Activated CD4-positive, alpha-beta T cell treated with anti-CD3 and anti-CD28 coated beads, Interleukin-2, amount 50 U/mL, for 48 hours (primary cell): ENCODE results near the gene CDH8.

Source experiments
- DNase-seq, 2 experiments: peaks; one replicate each; pipeline ENCODE4 v3.0.0-alpha.2; 2020

The CDH8 gene, protein sequence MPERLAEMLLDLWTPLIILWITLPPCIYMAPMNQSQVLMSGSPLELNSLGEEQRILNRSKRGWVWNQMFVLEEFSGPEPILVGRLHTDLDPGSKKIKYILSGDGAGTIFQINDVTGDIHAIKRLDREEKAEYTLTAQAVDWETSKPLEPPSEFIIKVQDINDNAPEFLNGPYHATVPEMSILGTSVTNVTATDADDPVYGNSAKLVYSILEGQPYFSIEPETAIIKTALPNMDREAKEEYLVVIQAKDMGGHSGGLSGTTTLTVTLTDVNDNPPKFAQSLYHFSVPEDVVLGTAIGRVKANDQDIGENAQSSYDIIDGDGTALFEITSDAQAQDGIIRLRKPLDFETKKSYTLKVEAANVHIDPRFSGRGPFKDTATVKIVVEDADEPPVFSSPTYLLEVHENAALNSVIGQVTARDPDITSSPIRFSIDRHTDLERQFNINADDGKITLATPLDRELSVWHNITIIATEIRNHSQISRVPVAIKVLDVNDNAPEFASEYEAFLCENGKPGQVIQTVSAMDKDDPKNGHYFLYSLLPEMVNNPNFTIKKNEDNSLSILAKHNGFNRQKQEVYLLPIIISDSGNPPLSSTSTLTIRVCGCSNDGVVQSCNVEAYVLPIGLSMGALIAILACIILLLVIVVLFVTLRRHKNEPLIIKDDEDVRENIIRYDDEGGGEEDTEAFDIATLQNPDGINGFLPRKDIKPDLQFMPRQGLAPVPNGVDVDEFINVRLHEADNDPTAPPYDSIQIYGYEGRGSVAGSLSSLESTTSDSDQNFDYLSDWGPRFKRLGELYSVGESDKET

DNA sequence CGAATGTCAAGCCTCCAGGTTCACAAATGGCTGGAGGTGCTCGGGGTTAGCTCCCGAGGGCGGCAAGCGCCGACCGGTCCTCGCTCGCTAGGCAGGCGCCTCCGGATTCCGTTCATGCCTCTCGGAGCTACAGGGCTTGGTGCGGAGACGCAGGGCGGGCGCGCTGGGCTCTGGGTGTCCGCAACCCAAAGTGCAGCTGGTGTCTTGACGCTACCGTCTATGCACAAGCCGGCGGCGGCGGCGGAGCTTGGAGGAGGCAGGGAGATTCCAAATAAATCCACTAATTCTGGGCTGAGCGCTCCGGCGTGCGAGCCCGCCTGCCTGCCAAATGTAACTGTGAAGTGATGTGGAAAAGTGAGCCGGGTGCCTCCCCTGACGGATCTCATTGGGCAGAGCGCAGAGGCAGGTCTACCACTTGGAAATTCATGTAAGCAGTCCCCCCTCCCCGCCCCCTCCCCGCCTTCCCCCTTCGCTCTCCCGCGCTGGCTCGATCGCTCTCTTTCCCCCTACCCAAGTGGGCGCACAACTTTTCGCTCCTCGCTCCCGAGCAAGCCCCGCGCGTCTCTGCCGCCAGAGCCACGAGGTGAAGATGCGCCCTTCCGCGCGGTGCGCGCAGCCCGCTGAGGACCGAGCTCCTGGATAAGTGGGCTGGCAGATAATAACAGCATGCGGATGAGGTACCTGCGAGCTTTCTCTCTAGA, at the start of gene CDH8:
TSS of gene CDH8 (minus strand) at position 338 of the 701 bp plus-strand sequence. CDS start 15,035 bp downstream, outside the sequence.
- no peak for DNase-seq

DNA sequence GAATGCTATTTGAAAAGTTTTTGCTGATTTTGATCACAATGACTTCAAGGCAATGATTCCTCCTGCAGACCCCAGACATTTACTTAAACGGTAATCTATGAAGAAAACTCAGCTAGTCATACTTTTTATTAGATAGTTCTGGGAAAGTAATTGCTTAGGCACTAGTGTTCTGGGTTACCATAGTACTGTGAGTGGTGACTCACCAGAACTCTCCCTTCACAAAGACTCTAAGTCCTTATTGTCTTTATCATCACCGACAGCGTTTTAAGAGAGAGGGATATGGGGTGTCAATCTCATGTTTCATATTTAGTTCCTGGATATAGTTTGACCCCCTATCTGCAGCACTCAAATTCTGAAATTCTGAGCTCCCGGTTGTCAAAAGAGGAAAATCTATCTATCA, 43.0 kb upstream of the CDH8 start:
- no peak for DNase-seq

DNA sequence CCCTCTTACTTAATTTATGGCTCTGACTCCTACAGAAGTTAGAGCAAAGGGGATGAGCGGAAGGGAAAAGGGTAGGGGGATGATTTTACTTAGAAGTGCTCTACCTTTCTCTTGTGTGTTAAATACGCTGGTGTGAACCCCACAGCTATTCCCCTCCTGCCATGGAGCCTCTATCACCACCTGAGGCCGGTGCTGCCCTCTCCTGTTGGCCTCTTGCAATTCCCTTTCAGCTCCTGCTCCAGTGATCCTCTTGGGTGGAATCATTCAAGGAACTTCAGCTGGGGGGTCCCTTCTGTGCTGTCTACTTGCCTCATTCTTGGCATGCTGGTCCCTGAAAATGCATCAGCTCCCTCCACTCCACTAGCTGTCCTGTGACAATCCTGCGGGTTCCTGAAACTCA, 41.8 kb upstream of the CDH8 start:
- no peak for DNase-seq

DNA sequence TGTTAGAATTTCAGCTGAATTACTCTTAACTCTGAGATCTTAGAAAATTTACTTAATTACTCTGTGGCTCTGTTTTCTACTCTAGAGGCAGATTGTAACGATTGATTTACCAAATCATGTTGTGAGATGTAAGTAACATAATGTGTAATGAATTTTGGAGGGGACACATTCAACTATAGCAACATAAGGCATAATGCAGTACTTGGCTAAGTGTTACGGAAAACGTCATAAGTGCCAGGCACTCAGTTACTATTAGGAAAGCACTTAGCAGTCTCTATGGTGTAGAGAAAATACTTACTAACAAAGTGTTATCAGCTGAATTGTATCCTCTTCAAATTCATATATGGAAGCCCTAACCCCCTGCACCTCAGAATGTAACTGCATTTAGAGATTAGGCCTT, 40.6 kb upstream of the CDH8 start:
- DNase-seq = no peak

DNA sequence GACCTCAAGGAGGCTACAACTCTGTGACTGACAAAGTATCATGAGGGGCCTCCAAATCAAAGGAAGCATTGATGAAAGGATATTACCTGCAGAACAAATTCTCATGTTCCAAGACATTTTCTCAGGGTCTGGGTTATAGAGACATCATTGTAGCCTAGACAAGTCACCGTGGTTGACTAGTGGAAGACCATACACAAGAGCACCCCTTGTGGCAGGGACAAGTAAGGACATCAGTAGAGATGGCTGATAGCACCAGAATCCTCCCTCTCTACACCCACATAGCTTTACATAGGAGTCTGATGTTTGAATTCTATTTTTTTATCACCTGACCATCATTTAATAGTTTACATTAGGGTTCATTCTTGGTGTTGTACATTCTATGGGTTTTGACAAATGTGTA, 32.5 kb upstream of the CDH8 start:
- no peak for DNase-seq

DNA sequence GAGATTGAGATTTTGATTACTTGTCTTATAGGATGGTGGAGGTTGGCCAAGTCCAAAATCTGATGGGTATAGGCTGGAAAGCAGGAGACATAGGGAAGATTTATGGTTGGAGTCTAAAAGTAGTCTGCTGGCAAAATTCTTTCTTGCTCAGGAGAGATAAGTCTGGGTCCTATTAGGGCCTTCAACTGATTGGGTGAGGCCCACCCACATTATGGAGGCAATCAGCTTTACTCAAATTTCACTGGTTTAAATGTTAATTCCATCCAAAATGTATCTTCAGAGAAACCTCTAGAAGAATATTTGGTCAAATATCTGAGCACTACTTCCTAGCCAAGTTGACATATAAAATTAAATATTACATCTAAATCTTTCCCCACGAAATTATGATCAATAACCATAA, 31.7 kb upstream of the CDH8 start:
- no peak for DNase-seq

DNA sequence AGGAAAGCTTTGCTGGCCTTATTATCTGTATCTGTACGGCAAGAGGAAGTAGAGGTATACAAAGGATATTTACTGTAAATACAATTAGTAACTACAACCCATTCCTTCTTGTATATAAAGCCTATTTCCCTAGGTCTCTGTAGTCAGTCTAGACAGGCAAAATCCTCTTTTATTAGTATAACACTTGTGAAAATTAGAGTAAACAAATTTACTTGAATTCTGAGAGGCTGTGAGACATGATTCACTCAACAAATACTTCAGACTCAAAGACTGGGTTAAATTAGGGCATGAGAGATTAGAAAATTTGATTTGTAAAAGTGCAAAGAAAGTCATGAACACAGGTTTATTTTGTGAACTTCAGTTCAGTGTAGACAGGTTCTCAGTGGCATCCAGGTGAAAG, 30.9 kb upstream of the CDH8 start:
- no peak for DNase-seq

DNA sequence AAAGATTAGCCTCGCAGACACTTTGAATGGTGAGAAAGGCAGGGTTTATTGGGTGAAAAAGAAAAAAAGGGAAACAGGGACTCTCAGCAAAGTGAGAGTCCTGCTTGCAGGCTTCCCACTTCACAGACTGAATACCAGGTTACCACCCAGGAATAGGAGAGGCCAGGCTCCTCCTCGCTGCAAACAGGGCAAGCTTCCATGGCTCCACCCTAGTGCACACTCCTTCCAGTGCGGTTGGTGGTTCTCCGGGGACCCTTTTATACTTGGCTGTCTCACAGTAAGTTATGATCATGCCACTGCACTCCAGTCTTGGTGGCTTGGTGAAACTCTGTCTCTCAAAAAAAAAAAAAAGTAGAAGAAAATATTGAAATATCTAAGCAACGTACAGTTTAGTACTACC, 30.5 kb upstream of the CDH8 start:
- DNase-seq = no peak

DNA sequence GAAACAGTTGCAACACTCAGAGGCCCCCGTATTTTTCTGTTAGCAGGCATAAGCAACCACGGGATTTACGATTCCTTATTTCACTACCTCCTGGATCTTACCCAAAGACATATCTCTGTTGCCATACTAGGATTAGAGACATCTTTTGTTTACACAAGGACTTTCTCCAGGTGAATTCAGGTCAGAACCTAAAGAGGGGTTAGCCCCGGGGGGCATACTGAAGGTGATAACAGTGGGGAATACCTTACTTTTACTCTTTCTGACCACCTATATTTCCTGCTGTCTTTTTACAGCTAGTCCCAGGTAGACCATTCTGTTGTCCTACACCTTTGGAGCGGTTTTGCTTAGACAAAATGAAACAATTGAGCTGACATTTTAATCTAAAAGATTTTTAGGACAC, 27.9 kb upstream of the CDH8 start:
- DNase-seq = no peak

DNA sequence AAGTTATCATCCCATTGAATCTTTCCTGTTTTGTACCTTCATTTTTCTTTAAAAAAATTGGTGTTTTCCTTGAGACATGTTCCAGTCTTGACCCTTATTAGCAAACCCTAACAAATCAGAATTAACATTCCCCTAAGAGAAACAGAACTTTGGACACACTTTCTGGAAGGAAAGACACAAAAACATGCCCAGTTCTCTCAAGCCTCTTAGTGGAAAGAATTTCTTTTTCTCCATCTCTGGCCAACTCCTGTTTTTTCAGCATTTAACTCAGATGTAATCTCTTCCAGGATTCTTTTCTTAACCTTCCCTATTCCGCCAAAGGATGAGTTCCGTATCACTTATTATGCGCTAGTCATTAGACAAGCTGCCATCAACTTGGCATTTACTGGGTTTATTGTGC, 23.9 kb upstream of the CDH8 start:
- no peak for DNase-seq

DNA sequence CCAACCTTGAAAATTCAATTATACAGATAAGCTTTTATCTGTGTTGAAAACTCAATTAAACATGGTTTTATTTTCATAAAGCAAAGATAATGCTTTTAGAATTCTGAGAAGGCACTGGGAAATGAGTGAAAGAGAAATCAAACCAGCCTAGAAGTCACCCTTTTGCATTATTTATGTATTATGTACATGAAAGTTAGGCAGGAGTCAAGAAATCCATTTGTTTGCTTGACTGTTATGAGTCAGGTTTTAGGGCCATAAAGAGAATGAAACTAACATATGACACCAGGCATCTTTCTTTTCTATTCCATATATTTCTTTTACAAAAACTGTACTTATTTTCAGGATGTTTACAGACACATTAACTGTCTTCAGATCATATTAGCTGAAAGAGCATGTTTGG, 23.3 kb upstream of the CDH8 start:
- DNase-seq = no peak

DNA sequence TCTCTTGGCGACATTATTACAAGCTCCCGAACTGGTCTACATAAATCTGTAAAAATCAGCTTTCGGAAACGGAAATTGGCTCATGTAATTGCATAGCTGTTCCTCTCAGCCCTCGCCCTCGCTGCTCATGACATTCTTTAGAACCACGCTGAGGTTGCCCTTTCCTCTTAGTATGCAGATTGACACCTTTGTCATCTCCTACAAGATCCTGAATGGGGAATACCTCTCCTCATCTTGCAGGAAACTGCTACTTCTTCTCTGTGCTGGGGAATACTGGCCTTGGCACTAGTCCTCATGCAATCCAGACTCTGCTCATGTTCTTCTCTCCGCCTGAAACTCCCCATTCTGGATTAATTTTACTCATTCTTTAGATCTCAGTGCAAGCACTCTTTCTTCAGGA, 22.2 kb upstream of the CDH8 start:
- no peak for DNase-seq

DNA sequence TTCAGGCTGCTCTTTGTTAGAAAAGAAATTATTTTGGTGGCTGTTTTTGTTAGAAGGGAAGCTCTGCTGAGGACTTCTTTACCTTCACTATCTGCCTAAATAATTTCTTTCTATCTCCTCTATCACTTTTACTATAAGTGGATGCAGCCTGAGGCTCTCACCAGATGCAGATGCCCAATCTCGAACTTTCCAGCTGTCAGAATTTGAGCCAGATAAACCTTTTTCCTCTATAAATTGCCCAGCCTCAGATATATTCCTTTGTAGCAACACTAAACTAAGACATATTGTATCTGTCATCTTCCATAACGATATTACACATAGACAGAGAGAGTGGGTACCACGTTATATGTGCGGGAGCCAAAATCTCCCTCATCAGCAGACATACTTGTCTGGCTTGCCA, 15.7 kb upstream of the CDH8 start:
- no peak for DNase-seq

DNA sequence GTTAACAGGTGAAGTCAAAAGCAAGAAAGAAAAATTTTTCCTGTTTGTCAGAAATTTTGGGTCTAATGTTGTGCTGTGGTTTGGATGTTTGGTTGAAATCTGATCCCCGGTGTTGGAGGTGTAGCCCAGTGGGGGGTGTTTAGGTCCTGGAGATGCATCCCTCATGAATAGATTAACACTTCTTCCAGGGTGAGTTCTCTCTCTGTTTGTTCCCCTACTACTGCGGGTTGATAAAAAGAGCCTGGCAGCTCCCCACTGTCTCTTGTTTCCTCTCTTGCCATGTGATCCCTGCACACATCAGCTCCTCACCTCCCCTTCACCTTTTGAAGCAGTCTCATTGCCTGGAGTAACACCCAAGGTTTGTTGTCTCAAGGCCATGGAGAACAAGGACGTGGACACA, 14.6 kb upstream of the CDH8 start:
- no peak for DNase-seq

DNA sequence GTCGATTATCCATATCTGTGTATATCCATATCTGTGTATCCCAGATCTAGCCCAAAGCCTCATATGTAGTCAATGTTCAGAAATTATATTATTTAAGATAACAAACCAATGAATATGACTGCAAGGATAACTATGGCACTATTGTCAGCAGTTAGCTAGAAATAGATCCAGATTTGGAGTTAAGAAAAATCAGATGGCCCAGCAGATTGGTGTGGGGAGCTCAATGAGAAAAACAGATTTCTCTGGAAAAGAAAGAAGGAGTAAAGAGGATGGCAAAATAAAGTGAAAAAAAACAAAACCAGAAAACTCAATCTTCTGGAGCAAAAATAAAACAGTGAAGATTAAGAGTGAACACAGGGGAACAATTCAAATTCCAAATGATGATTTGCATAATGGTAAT, 10.6 kb upstream of the CDH8 start:
- no peak for DNase-seq

DNA sequence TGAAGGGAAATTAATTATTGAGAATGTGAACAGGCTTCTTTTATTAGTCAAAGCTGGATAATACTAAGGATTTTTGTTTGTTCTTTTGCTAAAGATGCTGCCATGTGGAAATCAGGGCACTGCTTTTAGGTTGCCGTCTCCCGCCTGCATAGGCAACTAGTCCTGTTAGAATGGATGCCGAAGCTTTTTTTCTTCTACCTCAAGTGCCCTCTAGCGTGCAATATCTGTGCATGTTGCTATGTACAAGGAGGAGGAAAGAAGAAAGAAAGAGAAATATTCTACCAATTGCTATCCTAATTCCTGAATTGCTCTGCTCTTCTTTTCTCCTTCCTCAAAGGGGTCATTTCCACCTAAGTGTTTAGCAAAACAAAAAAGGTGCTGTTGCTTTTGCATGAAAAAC, 5.2 kb upstream of the CDH8 start:
- no peak for DNase-seq

DNA sequence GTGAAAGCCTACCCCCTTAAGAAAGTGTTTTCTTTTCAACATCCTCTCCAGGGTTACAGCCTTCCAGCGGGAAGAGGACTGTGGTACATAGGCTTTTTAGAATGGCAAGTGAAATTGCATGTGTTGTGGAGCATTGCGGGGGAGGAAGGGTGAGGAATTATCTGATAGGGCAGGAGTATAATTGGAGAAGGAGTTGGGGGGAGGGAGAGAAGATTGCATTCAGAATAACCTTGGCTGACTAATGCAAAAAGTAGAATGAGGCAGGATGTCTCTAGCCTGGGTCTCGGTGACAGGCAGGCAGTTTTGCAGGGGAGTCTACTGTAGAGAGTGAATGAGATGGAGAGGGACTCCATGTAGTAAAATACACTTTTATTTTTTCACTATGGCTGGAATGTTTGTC, 2.4 kb upstream of the CDH8 start:
- DNase-seq = no peak

DNA sequence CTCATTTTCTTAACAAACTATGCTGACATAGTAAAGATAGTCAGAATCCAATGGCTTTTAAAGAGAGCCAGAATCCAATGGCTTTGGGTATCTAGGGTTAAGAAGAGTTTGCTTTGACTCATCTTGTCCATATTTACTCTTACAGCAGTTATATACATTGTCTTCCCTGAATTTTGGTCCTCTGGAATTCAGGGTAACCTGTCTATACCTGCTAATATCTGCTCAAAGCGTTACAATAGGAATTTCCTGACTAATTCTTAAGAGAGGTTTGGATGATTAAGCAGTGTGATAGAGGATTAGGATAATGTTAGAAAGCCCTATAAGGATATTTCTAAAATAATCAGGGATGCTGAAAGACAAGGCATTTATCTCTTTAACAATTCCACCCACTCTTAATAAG, 2.0 kb upstream of the CDH8 start:
- DNase-seq = no peak

DNA sequence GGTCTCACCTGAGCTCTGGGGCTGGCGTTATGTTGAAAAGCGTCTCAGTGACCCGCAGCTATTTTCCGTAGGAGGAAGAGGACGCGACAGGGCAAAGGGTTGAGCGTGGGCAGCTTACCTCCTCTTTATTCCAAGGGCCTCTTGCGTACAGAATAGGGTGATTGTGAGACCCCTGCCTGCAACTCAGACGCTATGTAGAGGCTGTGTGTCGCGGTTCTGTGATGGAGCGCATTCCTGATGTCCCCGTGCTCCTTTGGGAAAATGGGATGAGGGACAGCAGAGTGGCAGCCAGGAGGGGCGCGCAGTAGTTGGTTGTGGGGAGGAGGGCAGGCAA, 531 bp upstream of the CDH8 start:
- no peak for DNase-seq

DNA sequence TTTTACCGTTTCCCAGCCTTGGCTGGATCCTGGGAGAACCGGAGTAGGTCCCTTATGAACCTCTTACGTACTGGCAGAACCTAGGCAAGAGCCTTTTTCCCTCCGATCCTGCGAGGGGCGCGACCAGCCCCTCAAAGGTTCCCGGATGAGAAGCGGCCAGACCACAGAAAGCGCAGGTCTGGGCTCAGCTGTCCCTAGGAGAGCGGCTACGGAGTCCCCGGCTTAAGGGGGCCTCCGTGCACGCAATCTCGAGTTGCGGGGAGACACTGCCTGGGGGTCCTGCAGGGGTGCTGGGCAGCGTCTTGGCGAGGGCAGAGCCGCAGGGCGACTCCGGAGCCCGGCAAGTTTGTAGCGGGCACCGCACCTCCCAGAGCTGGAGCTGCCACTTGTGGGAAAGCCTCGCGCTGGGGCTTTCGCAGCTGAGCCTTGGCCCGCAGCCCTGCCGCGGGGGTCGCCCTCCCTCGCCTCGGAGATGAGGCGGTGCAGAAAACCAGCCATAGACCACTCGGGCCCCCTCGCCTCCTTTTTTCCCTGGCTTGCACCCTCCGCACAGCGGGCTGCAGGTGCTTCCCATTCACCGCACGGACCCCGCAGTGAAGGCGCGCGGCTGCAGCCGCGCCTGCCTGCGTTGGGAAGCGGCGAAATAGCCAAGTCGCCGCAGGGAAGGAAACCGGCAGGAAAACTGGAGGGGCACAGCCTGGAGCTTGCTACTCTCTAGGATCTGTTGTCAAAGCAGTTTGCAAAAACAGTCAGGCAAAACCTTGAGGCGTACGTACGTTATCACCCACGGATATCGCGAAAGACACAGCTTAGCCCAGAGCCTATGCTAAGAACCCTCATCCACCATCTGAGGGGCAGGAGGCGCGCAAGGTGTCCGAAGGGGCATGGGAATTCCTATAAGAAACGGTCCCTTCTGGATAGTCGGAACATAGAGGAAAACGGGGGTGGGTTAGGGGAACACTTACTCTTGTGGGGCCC, 834 bp downstream of the CDH8 start:
- DNase-seq = no peak

DNA sequence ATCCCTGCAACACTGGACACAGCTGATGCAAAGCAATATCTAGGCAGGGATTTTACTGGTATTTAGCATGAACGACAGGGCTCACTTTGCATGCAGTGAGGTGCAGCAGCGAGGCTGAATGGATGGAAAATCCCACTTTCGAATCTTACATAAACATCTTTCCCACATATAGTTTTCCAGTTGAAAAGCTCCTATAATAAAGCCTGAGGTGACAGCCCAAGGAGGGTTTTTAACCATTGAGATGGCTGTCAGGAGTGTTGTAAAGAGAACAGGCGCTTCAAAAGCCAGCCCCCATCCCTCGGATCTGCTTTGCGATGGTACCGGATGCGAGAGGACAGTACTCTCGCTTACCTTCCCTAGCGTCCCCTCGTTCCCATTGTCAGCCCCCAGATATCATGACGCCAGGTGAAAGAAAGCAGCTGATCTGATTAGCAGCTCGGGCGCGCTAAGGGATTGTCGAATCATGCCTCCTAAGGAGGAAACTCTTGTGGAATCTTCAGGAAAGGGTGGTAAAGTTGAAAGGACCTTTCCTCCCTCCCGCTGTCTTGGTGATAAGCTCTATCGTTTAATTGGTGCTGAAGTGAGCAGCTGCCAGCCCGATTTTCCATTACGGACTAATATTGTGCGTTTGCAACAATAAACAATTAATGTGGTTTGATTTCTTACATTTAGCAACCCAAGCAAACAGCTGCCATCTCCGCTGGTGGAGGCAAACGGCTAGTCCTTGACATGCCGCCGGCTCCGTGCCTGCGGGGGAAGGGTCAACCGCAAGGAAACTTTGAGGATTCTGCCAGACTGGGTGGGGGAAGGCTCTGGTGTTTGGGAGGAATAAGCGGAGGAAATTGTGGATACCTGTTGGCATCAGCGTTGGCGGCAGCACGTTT, 1.8 kb downstream of the CDH8 start:
- DNase-seq = no peak

DNA sequence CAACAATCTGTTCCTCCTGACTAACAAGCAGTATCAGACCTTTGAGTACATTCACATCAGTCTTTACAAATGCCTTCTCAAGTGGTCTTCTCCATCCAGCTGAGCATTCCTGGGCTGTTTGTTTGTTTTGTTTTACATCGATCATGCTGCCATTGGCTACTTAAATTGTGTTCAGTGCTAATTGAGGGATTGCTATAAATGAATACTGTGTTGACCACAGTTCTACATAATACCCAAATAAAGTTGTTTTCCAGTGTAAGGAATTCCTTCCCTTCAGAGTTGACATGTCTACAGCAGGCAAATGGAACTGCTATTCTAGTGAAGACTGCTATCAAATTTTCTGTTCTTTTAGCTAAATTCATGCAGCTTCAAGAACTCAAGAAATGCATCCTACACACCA, 3.2 kb downstream of the CDH8 start:
- DNase-seq = no peak
